ENCODE measurements around the gene SFTA2. TPM values are rescaled to one million over a fixed set of nuclear protein-coding genes. Genes with fewer than 3 reads are reported as not detected.

SFTA2 gene
- total and polyA plus RNA-seq, 10 of the 15 experiments (the other 5 are each of a cell fraction or from before 2014, with no cell fraction given), result 0.15 to 0.92 (median 0.33) TPM; not detected in 4

GRCh38 chr6:30935018-30935417 lies 3.0 kb upstream of the SFTA2 start:
- DNase-seq (ENCODE audit: low read depth, low spot score), result no peak
- H3K27me3 ChIP-seq (replicated peaks in 1 of 2; ENCODE audit: control insufficient read depth in 2 of 2, insufficient read depth in 2 of 2, low read length in 1 of 2), result peaks cover 0 to 2% of the 10 kb centered on the region in 2 experiments; a peak in 1 of 4 replicates
- H3K79me2 ChIP-seq (ENCODE audit: control insufficient read depth, insufficient read depth, low read length), result no peaks in the 10 kb centered on the region
- intact Hi-C loops (cut with micrococcal nuclease; ENCODE audit: unreplicated experiment), result no loop called here
- no peak for FAIRE-seq
- RAD21 ChIA-PET (ENCODE audit: unreplicated experiment), result interaction anchor here (0.6 kb wide), 1 partner anchor 206 kb away, joined by 3 read pairs; no protein-coding TSS in a partner anchor
- ATAC-seq, result no peak
- no peak overlapping the region for H3K9ac ChIP-seq (ENCODE audit: control insufficient read depth, insufficient read depth, low read length)
- no peaks in the 10 kb centered on the region for H3K4me1 ChIP-seq (ENCODE audit: control insufficient read depth, insufficient read depth, low read length)
- H3K27ac ChIP-seq (ENCODE audit: control insufficient read depth, insufficient read depth), result no peak overlapping the region
- in situ Hi-C loops (cut with MboI), result no loop called here
- no peaks in the 10 kb centered on the region for H4K20me1 ChIP-seq (ENCODE audit: control insufficient read depth, insufficient read depth)
- no peak overlapping the region for H3K4me3 ChIP-seq
- H2AFZ ChIP-seq (ENCODE audit: control insufficient read depth, low read depth, low read length), result no peak overlapping the region
- CTCF ChIA-PET, result interaction anchor here (0.9 kb wide), 1 partner anchor 146 kb away, joined by 5 read pairs; no protein-coding TSS in a partner anchor
- H3K36me3 ChIP-seq (ENCODE audit: control insufficient read depth in 2 of 2, insufficient read depth in 2 of 2, low read length in 1 of 2), result no peaks in the 10 kb centered on the region
- POLR2A ChIA-PET, result interaction anchor here (0.6 kb wide), 1 partner anchor 8 kb away, joined by 7 read pairs; no protein-coding TSS in a partner anchor
- H3K4me2 ChIP-seq (ENCODE audit: control insufficient read depth, insufficient read depth), result no peak overlapping the region
- WGBS (ENCODE audit: insufficient coverage, insufficient replicate concordance, low lambda C conversion rate, missing lambda C conversion rate), result 2% methylated on average over 3 of the region's 3 CpGs
- no TSS peak for BruUV-seq (replicated peaks)
- SMC1A ChIA-PET (ENCODE audit: uncharacterized antibody, unreplicated experiment), result interaction anchor here (0.6 kb wide), 1 partner anchor 47 kb away, joined by 3 read pairs; no protein-coding TSS in a partner anchor
- no peaks in the 10 kb centered on the region for H3K9me3 ChIP-seq (replicated peaks; ENCODE audit: control insufficient read depth, insufficient read depth, low read length)
- TF ChIP-seq PAX5 (IDR thresholded peaks at IDR 0.05; ENCODE audit: borderline replicate concordance, low read depth, low read length), result no peak
- no peak for TF ChIP-seq YY1 (IDR thresholded peaks at IDR 0.05; ENCODE audit: low read depth, low read length)
- no peak for TF ChIP-seq MEF2B (IDR thresholded peaks at IDR 0.05; ENCODE audit: partially characterized antibody, poor library complexity, severe bottlenecking)
- TF ChIP-seq RCOR1 (conservative IDR thresholded peaks at IDR 0.05; ENCODE audit: low read depth, low read length), result no peak
- no peak for TF ChIP-seq ZBTB4 (CRISPR knock-in tag; IDR thresholded peaks at IDR 0.05)
- no peak for TF ChIP-seq CBFB (IDR thresholded peaks at IDR 0.05; ENCODE audit: low read depth)
- no peak for TF ChIP-seq NFXL1 (IDR thresholded peaks at IDR 0.05; ENCODE audit: borderline replicate concordance)
- no peak for TF ChIP-seq KDM1A (IDR thresholded peaks at IDR 0.05; ENCODE audit: borderline replicate concordance)
- no peak for TF ChIP-seq CBX3 (IDR thresholded peaks at IDR 0.05; ENCODE audit: borderline replicate concordance, low read depth)
- TF ChIP-seq ZZZ3 (IDR thresholded peaks at IDR 0.05; ENCODE audit: control insufficient read depth, insufficient read length, low read depth), result no peak
- no peak for TF ChIP-seq CEBPZ (IDR thresholded peaks at IDR 0.05; ENCODE audit: low read depth, low read length)
- TF ChIP-seq CTCF (IDR thresholded peaks at IDR 0.05 in 2 of 3, conservative IDR thresholded peaks at IDR 0.05 in 1 of 3; ENCODE audit: control insufficient read depth in 2 of 3, extremely low read depth in 1 of 3, insufficient read depth in 1 of 3, low read depth in 3 of 3, low read length in 3 of 3), result no peak
- no peak for TF ChIP-seq NFYA (IDR thresholded peaks at IDR 0.05; ENCODE audit: borderline replicate concordance, low read depth, low read length)
